CD4-positive, alpha-beta T cell treated with Interleukin-12 subunit alpha and Interleukin-12 subunit beta, for 1 hour (primary cell): ENCODE data around the gene OR6N1.

Experiments used
- DNase-seq: peaks from one replicate; pipeline ENCODE4 v3.0.0-alpha.2; 2020

OR6N1 gene

GRCh38 chr1:158735848-158736247 is 36.1 kb downstream of the OR6N1 start:
- no peak for DNase-seq

GRCh38 chr1:158732524-158732923 is 39.5 kb downstream of the OR6N1 start:
- DNase-seq = no peak

- DNase-seq = no peak
Measured at GRCh38 chr1:158731707-158732106, 40.3 kb downstream of the OR6N1 start.

- DNase-seq = no peak
Measured at GRCh38 chr1:158730453-158730852, 41.5 kb downstream of the OR6N1 start.

- DNase-seq = no peak
Measured at GRCh38 chr1:158728510-158729225, 43.3 kb downstream of the OR6N1 start.

GRCh38 chr1:158724442-158724841 is 47.6 kb downstream of the OR6N1 start:
- no peak for DNase-seq

GRCh38 chr1:158720620-158721019 is 51.4 kb downstream of the OR6N1 start, which contains the start of gene OR6K3:
Gene OR6K3, minus strand, starts transcription at chr1:158720720. Its CDS starts 2,605 bp downstream, at chr1:158718115.
- no peak for DNase-seq

- no peak for DNase-seq
Measured at GRCh38 chr1:158719664-158720063, 52.3 kb downstream of the OR6N1 start.

- no peak for DNase-seq
Measured at GRCh38 chr1:158717344-158717743, 54.7 kb downstream of the OR6N1 start.

GRCh38 chr1:158716335-158716734 is 55.7 kb downstream of the OR6N1 start:
- DNase-seq = no peak

GRCh38 chr1:158714754-158715153 is 57.2 kb downstream of the OR6N1 start:
- no peak for DNase-seq
